DOHH2 (cell line): Measurements from ENCODE around the gene ULBP2.
"Not testable (repeated sequence)": the region's sequence is repeated elsewhere in the genome, so short reads cannot be mapped to it uniquely, and the experiment has no call there.

ENCODE experiments used
- EZH2phosphoT487 ChIP-seq: fragments of 200-600 bp; sonication (generic); IDR thresholded peaks from 2 replicates; pipeline ENCODE4 v1.6.1; 2017; ENCODE audit warnings: borderline replicate concordance, mild to moderate bottlenecking, antibody characterized with exemption, low read length, moderate library complexity, mixed read lengths
- TF ChIP-seq, protein P1 (sequence below): fragments of 200-600 bp; sonication (generic); IDR thresholded peaks from one replicate; pipeline ENCODE4 v1.5.1; 2014; ENCODE audit warnings: antibody characterized with exemption, mild to moderate bottlenecking, low read depth, low read length; ENCODE audit not compliant: poor library complexity, severe bottlenecking

DNA sequence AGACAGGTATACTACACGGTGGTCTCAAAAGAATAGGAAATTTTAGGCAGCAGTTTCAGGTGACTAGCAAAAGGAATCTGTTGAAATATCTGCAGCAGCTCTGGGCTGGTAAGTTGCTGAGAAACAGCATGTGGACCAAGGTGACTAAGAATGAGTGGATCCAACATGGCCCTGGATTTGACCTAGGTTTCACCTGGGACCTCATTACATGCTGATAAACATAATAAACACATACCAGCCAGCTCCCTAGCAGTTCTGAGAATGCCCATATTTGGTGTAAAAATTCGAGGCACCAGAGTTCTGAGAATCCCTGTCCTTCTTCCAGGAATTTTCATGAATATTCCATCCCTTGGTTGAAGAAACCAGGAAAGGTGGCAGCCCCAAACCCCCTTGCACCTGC lies 11.6 kb downstream of the ULBP2 start:
- TF ChIP-seq, protein P1, sequence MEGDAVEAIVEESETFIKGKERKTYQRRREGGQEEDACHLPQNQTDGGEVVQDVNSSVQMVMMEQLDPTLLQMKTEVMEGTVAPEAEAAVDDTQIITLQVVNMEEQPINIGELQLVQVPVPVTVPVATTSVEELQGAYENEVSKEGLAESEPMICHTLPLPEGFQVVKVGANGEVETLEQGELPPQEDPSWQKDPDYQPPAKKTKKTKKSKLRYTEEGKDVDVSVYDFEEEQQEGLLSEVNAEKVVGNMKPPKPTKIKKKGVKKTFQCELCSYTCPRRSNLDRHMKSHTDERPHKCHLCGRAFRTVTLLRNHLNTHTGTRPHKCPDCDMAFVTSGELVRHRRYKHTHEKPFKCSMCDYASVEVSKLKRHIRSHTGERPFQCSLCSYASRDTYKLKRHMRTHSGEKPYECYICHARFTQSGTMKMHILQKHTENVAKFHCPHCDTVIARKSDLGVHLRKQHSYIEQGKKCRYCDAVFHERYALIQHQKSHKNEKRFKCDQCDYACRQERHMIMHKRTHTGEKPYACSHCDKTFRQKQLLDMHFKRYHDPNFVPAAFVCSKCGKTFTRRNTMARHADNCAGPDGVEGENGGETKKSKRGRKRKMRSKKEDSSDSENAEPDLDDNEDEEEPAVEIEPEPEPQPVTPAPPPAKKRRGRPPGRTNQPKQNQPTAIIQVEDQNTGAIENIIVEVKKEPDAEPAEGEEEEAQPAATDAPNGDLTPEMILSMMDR = not testable (repeated sequence)
- not testable (repeated sequence) for TF ChIP-seq EZH2phosphoT487
